K562 (cell line): ENCODE data around the gene ITGB2. TPM values are rescaled to one million over a fixed set of nuclear protein-coding genes. Genes with fewer than 3 reads are reported as not detected.

ENCODE experiments used
- ATAC-seq: fragments of 200-7000 bp; cut with Tn5 transposase; 3 replicates; pipeline ENCODE4 v1.9.1; 2020; ENCODE audit warnings: moderate library complexity
- BruUV-seq: library from RNA; stranded (reverse); fragments of 400-500 nt; replicated peaks from 2 replicates; lab custom pipeline; 2021; lab: Mats Ljungman, UMichigan
- CTCF ChIA-PET: fragments of 300-600 bp; formaldehyde crosslinking; extraction: SDS; loops from one replicate; lab custom pipeline; 2021; ENCODE audit warnings: low intra/inter-chr PET ratio; lab: Yijun Ruan, JAX
- POLR2A ChIA-PET: fragments of 300-600, 350-650 bp; sonication (Branson Sonifier 250); formaldehyde crosslinking; extraction: SDS; loops from one replicate; lab custom pipeline; 2021; ENCODE audit warnings: antibody characterized with exemption, inconsistent platforms; lab: Yijun Ruan, JAX
- DNase-seq, 4 experiments: peaks; one replicate each; pipeline versions ENCODE4 v3.0.0 to v3.0.0-alpha.2; 2011 to 2018; ENCODE audit warnings: low spot score in 3 of 4, mixed read lengths in 3 of 4; ENCODE audit errors: extremely low read depth in 1 of 4
- FAIRE-seq: peaks from 2 replicates; lab custom pipeline; 2011; peaks lifted over from hg19 to GRCh38; lab: Jason Lieb, UNC
- H2AFZ ChIP-seq: 2 replicates; pipeline ENCODE4 v1.6.0; 2011; ENCODE audit warnings: low read depth, low read length, control low read depth, inconsistent platforms
- H3K27ac ChIP-seq: fragments of 200-600 bp; 3 replicates; pipeline ENCODE4 v1.8.0; 2011; ENCODE audit warnings: low read depth, mild to moderate bottlenecking, control low read depth, inconsistent platforms, low read length, moderate library complexity, mixed read lengths; ENCODE audit errors: extremely low read depth
- H3K27me3 ChIP-seq, 2 experiments: fragments of 300-600 bp in 1 of 2; 2 replicates in 1 of 2; 3 replicates in 1 of 2; pipeline versions ENCODE4 v1.6.0 to v1.8.0; 2011; ENCODE audit warnings: inconsistent platforms in 2 of 2, low read length in 2 of 2, mild to moderate bottlenecking in 1 of 2, mixed read lengths in 1 of 2, moderate library complexity in 1 of 2; ENCODE audit not compliant: control insufficient read depth in 2 of 2, insufficient read depth in 2 of 2
- H3K36me3 ChIP-seq: fragments of 300-600 bp; 3 replicates; pipeline ENCODE4 v1.8.0; 2011; ENCODE audit warnings: mild to moderate bottlenecking, low read length, inconsistent platforms; ENCODE audit not compliant: control insufficient read depth, insufficient read depth
- H3K4me1 ChIP-seq, 2 experiments: fragments of 200-600 bp in 1 of 2; replicated peaks in 1 of 2; 2 replicates in 1 of 2; 3 replicates in 1 of 2; pipeline versions ENCODE4 v1.5.1 to v1.8.0; 2011; ENCODE audit warnings: inconsistent platforms in 2 of 2, low read length in 2 of 2, mild to moderate bottlenecking in 1 of 2, mixed read lengths in 1 of 2, moderate library complexity in 1 of 2; ENCODE audit not compliant: control insufficient read depth in 2 of 2, insufficient read depth in 2 of 2
- H3K4me2 ChIP-seq: 2 replicates; pipeline ENCODE4 v1.6.1; 2011; ENCODE audit warnings: low read length, control low read depth, inconsistent platforms, mixed read lengths; ENCODE audit not compliant: insufficient read depth
- H3K4me3 ChIP-seq: fragments of 200-600 bp; sonication (generic), shearing (Covaris generic); 2 replicates; pipeline ENCODE4 v1.5.1; 2016; ENCODE audit warnings: control low read depth, inconsistent platforms
- H3K79me2 ChIP-seq: fragments of 200-600 bp; 3 replicates; pipeline ENCODE4 v1.8.0; 2011; ENCODE audit warnings: low read length, inconsistent platforms; ENCODE audit not compliant: control insufficient read depth, insufficient read depth
- H3K9ac ChIP-seq, 2 experiments: 2 replicates each; pipeline versions ENCODE4 v1.6.0 to v1.6.1; 2011; ENCODE audit warnings: low read depth in 2 of 2, low read length in 2 of 2, control low read depth in 1 of 2, inconsistent platforms in 1 of 2, mild to moderate bottlenecking in 1 of 2, mixed read lengths in 1 of 2; ENCODE audit not compliant: insufficient read depth in 1 of 2
- H3K9me1 ChIP-seq: one replicate; pipeline ENCODE4 v1.6.0; 2011; ENCODE audit warnings: inconsistent platforms, mild to moderate bottlenecking, low read length, moderate library complexity; ENCODE audit not compliant: control insufficient read depth, insufficient read depth
- H3K9me3 ChIP-seq: replicated peaks from 2 replicates; pipeline ENCODE4 v1.5.1; 2011; ENCODE audit warnings: low read depth, low read length, inconsistent platforms; ENCODE audit not compliant: control insufficient read depth, insufficient read depth
- H4K20me1 ChIP-seq: replicated peaks from 2 replicates; pipeline ENCODE4 v1.6.1; 2011; ENCODE audit warnings: low read length, inconsistent platforms, mixed read lengths; ENCODE audit not compliant: control insufficient read depth, insufficient read depth
- RBM22 ChIP-seq: fragments of 200-400 bp; formaldehyde crosslinking; IDR thresholded peaks from 2 replicates; pipeline ENCODE4 v1.6.1; 2018; ENCODE audit warnings: low read length, low read depth; ENCODE audit not compliant: poor library complexity, severe bottlenecking
- SP1 ChIP-seq: sonication (generic); formaldehyde crosslinking; IDR thresholded peaks from 2 replicates; pipeline ENCODE4 v1.8.1; 2022; ENCODE audit warnings: mild to moderate bottlenecking, missing genetic modification reagents
- WGBS: fragments of 100-300 bp; shearing (Covaris generic); methylation state at CpG from one replicate; pipeline ENCODE4 v1.1.6; 2016; ENCODE audit warnings: low coverage, mixed read lengths; ENCODE audit not compliant: insufficient coverage; ENCODE audit errors: missing lambda C conversion rate; 5-methylcytosine and 5-hydroxymethylcytosine counted together
- in situ Hi-C: fragments of 300-500 bp; cut with MboI; formaldehyde crosslinking; loops from 4 replicates; pipeline ENCODE4 v1.15.0; 2018; ENCODE audit warnings: inconsistent platforms, mixed read lengths
- intact Hi-C: fragments of 100-400 bp; cut with micrococcal nuclease; formaldehyde crosslinking; loops from 2 replicates; pipeline ENCODE4 v1.14.2; 2022
- polyA plus RNA-seq, 8 experiments: library from polyadenylated mRNA; depleted of rRNA in 4 of 8; stranded (reverse) in 5 of 8; unstranded in 3 of 8; fragments of >200 nt; fragmentation: Nextera tagmentation in 2 of 8; fragmentation: Illumina TruSeq in 1 of 8; extraction: Ambion mirVana in 2 of 8; extraction: Trizol in 1 of 8; gene quantifications; 2 replicates each; pipeline versions ENCODE4 v1.2.1 to v1.2.3, GENCODE V29; 2011 to 2014; ENCODE audit warnings: inconsistent platforms in 1 of 8, missing spikeins in 1 of 8
- total RNA-seq, 7 experiments: library from RNA; depleted of rRNA in 6 of 7; stranded (reverse); fragments of >200 nt in 6 of 7; fragmentation: Illumina TruSeq in 2 of 7; extraction: Trizol in 2 of 7; gene quantifications; 2 replicates each; pipeline versions ENCODE4 v1.2.1 to v1.2.3, GENCODE V29; 2011 to 2021; ENCODE audit warnings: low replicate concordance in 1 of 7

ITGB2 gene
- total and polyA plus RNA-seq, 9 of the 15 experiments (the other 6 are each of a cell fraction or from before 2014, with no cell fraction given): 0.07 to 1.3 (median 0.51) TPM; not detected in 2

DNA sequence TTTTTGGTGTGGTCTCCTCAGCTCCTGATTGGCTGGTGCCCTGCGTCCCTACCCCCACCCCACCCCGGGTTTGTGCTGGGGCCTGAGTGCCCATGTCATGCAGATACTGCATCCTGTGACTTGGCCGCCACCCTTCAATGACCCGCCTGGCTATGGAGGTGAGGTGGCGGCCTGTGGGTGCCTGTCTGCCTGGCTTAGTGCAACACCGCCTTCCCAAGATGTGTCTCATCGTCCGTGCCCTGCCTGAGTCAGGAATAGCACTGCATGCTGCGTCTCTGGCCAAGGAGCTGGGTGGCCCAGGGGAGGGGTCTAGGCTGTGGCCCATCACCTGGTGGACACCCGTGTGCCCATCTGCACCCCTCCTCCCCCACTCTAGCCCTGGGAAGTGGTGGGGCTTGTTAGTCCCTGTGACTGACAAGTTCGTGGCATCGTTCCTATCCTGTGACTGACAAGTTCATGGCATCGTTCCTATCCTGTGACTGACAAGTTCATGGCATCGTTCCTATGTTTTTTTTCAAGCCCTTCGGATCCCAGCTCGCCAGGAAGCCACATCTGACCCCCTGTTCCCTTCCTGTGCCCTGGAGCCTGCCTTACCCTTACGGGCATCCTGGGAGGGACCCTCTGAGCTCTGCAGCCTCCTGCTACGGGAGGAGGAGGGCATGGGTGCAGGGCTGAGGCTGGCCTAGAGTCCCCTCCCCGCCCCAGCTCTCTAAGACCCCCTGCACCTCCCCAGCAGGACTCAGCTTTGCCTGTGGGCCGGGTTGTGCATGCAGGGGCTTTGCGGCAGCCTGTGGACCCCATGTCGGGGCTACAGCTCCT, 26.6 kb upstream of the ITGB2 start:
- CTCF ChIA-PET: interaction anchor here (3.0 kb wide), 1 partner anchor 190 kb away, joined by 51 read pairs; no protein-coding TSS in a partner anchor
- intact Hi-C loops: no loop called here
- POLR2A ChIA-PET: interaction anchor here (0.6 to 4.2 kb wide), 7 partner anchors 10 to 628 kb away, joined by 3 to 14 read pairs (median 3); no protein-coding TSS in a partner anchor
- Histone ChIP-seq H3K4me2 (no peak overlapping the region), H4K20me1 (peaks cover 64% of the 10 kb centered on the region), H3K27me3 (no peaks in the 10 kb centered on the region), H3K79me2 (peaks cover 89% of the 10 kb centered on the region), H2AFZ (no peak overlapping the region), H3K4me3 (no peak overlapping the region), H3K36me3 (peaks cover 94% of the 10 kb centered on the region; the same call in 2 of the 3 replicates), H3K9ac (no peak overlapping the region; a peak in 1 of 4 replicates), H3K9me3 (no peaks in the 10 kb centered on the region), H3K4me1 (peaks cover 0 to 56% of the 10 kb centered on the region in 2 experiments; a peak in 2 of 5 replicates), H3K9me1 (peaks cover 5% of the 10 kb centered on the region), H3K27ac (no peak overlapping the region)
- in situ Hi-C loops: loop anchor here (5.0 kb wide), 1 partner anchor 190 kb away; no protein-coding TSS in a partner anchor
- no TSS peak for BruUV-seq
- FAIRE-seq (no peak), ATAC-seq (no peak), DNase-seq (peak in 2 of 4 experiments; percentile 56 to 57)
- 87% methylated on average over 22 of the region's 22 CpGs for WGBS
- TF ChIP-seq RBM22 (peak; percentile 20), SP1 (CRISPR knock-in tag) (no peak)
